Uterus (tissue), 4 donors: Measurements from ENCODE around the gene RACGAP1. TPM values are rescaled to one million over a fixed set of nuclear protein-coding genes. Genes with fewer than 3 reads are reported as not detected.

Experiments used
- DNase-seq, 2 donors: peaks; one replicate each; pipeline ENCODE4 v3.0.0-alpha.2; 2019 to 2020
- H3K27ac ChIP-seq, 2 donors: fragments of 200-600 bp; sonication (generic); 1 replicate in 1 of 2; 2 replicates in 1 of 2; pipeline ENCODE4 v1.5.1; 2016 to 2018
- H3K27me3 ChIP-seq, 2 donors: fragments of 200-600 bp; sonication (generic); one replicate each; pipeline ENCODE4 v1.5.1; 2018 to 2019; ENCODE audit warnings: control low read depth in 1 of 2
- H3K36me3 ChIP-seq, 2 donors: fragments of 200-600 bp; sonication (generic); one replicate each; pipeline ENCODE4 v1.5.1; 2019; ENCODE audit warnings: control low read depth in 1 of 2
- H3K4me1 ChIP-seq, 2 donors: fragments of 200-600 bp; sonication (generic); one replicate each; pipeline ENCODE4 v1.5.1; 2018 to 2019; ENCODE audit warnings: control low read depth in 1 of 2
- H3K4me3 ChIP-seq, 2 donors: fragments of 200-600 bp; sonication (generic); 1 replicate in 1 of 2; 2 replicates in 1 of 2; pipeline ENCODE4 v1.5.1; 2018 to 2019; ENCODE audit warnings: mild to moderate bottlenecking in 1 of 2
- H3K9me3 ChIP-seq, 2 donors: fragments of 200-600 bp; sonication (generic); one replicate each; pipeline ENCODE4 v1.5.1; 2019; ENCODE audit warnings: control low read depth in 1 of 2
- CTCF ChIP-seq, 4 experiments: fragments of 200-600 bp in 2 of 4; fragments of 450-650 bp in 2 of 4; sonication (generic) in 2 of 4; IDR thresholded peaks; one replicate each; pipeline ENCODE4 v1.5.1; 2016 to 2019; ENCODE audit warnings: antibody characterized with exemption in 4 of 4, mild to moderate bottlenecking in 2 of 4, moderate library complexity in 1 of 4
- POLR2A ChIP-seq, 2 donors: fragments of 450-650 bp; IDR thresholded peaks; one replicate each; pipeline ENCODE4 v1.6.1; 2016; ENCODE audit warnings: antibody characterized with exemption in 2 of 2, mild to moderate bottlenecking in 1 of 2, moderate library complexity in 1 of 2
- intact Hi-C: fragments of 100-400 bp; cut with DNase I; formaldehyde crosslinking; loops from one replicate; pipeline ENCODE4 v1.15.1; 2023; ENCODE audit warnings: low total_unique reads
- total RNA-seq, 4 donors: library from RNA; depleted of rRNA in 3 of 4; stranded (reverse); fragments of >200 nt in 3 of 4; gene quantifications; one replicate each; pipeline versions ENCODE4 v1.1.0 to v1.2.4, GENCODE V29; 2014 to 2023
- donor health status: DM: yes; HTN: yes; CAD: no.

RACGAP1 gene
- total RNA-seq, 4 donors from 2014 or later: 8.5 to 57.8 (median 9.3) TPM

GRCh38 chr12:49945394-49946080 is 79.8 kb downstream of the RACGAP1 start:
- H3K36me3 ChIP-seq: no peaks in the 10 kb centered on the region
- no peaks in the 10 kb centered on the region for H3K9me3 ChIP-seq
- peak in 1 of 2 donors; percentile 7 for TF ChIP-seq POLR2A (IDR thresholded peaks at IDR 0.05)
- TF ChIP-seq CTCF (IDR thresholded peaks at IDR 0.05): peak; percentile 75 to 89 (median 77)
- peak overlapping the region in 1 of 2 donors; percentile 38 for H3K27ac ChIP-seq
- H3K4me3 ChIP-seq: peak overlapping the region in 1 of 2 donors; percentile 5
- no peaks in the 10 kb centered on the region for H3K4me1 ChIP-seq
- peak; percentile 76 to 88 for DNase-seq
- H3K27me3 ChIP-seq: no peaks in the 10 kb centered on the region
- intact Hi-C loops: no loop called here

- H3K27ac ChIP-seq: no peak overlapping the region
These were observed 80.6 kb downstream of the RACGAP1 start for GRCh38 chr12:49944718-49945117.

GRCh38 chr12:49944046-49944445 is 81.2 kb downstream of the RACGAP1 start:
- H3K27ac ChIP-seq: no peak overlapping the region
- no peaks in the 10 kb centered on the region for H3K27me3 ChIP-seq
- no peaks in the 10 kb centered on the region for H3K36me3 ChIP-seq
- no peak for TF ChIP-seq CTCF (IDR thresholded peaks at IDR 0.05)
- TF ChIP-seq POLR2A (IDR thresholded peaks at IDR 0.05): no peak
- DNase-seq: no peak
- no peak overlapping the region for H3K4me3 ChIP-seq
- no peaks in the 10 kb centered on the region for H3K9me3 ChIP-seq
- no peaks in the 10 kb centered on the region for H3K4me1 ChIP-seq
- intact Hi-C loops: no loop called here

More at GRCh38 chr12:49944718-49945117, 80.6 kb downstream of the RACGAP1 start:
- intact Hi-C loops: no loop called here
- Histone ChIP-seq H3K27me3 (no peaks in the 10 kb centered on the region), H3K4me3 (no peak overlapping the region), H3K9me3 (no peaks in the 10 kb centered on the region), H3K36me3 (no peaks in the 10 kb centered on the region), H3K4me1 (no peaks in the 10 kb centered on the region)
- TF ChIP-seq CTCF (IDR thresholded peaks at IDR 0.05): no peak
- no peak for DNase-seq

- Histone ChIP-seq H3K27ac (no peak overlapping the region), H3K4me1 (no peaks in the 10 kb centered on the region), H3K4me3 (no peak overlapping the region), H3K36me3 (no peaks in the 10 kb centered on the region), H3K9me3 (no peaks in the 10 kb centered on the region), H3K27me3 (no peaks in the 10 kb centered on the region)
- DNase-seq: no peak
- intact Hi-C loops: no loop called here
- TF ChIP-seq POLR2A (IDR thresholded peaks at IDR 0.05) (no peak), CTCF (IDR thresholded peaks at IDR 0.05) (no peak)
These were observed 81.7 kb downstream of the RACGAP1 start for GRCh38 chr12:49943625-49943960.

- TF ChIP-seq CTCF (IDR thresholded peaks at IDR 0.05) (no peak), POLR2A (IDR thresholded peaks at IDR 0.05) (no peak)
- intact Hi-C loops: no loop called here
- H3K27me3 ChIP-seq: no peaks in the 10 kb centered on the region
These were observed 82.2 kb downstream of the RACGAP1 start for GRCh38 chr12:49942921-49943624.

More at GRCh38 chr12:49942921-49943624, 82.2 kb downstream of the RACGAP1 start:
- Histone ChIP-seq H3K4me1 (no peaks in the 10 kb centered on the region), H3K36me3 (no peaks in the 10 kb centered on the region), H3K27ac (no peak overlapping the region), H3K4me3 (no peak overlapping the region), H3K9me3 (no peaks in the 10 kb centered on the region)
- DNase-seq: no peak
